ENCODE results near the gene SMAD4. TPM values are rescaled to one million over a fixed set of nuclear protein-coding genes. Genes with fewer than 3 reads are reported as not detected.

Gene SMAD4
- total RNA-seq, 1 donor from 2014 or later: 121 TPM

DNA sequence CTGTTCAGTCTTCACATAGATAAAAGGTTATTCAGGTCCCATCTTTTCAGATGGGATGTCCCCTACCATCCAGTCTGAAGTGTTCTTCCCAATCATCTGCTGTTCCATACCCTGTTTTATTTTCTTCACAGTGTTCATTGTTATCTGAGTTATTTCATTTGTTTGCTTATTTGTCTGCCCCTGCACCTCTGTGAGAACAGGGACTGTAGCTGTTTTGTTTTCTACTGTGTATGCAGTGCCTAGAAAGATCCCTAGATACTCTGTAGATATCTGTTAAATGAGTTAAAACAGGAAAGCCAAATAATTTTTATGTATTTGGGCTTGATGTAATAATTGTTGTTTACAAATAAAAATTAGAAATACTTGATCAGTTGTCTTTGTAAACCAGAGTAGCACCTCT lies 34.2 kb downstream of the SMAD4 start:
- no peaks in the 10 kb centered on the region for H3K4me1 Mint-ChIP-seq (ENCODE audit: low read depth, unreplicated experiment)
- H3K36me3 Mint-ChIP-seq (ENCODE audit: unreplicated experiment): peaks cover 4% of the 10 kb centered on the region
- no peak for DNase-seq
- H3K9me3 Mint-ChIP-seq (ENCODE audit: unreplicated experiment): peaks cover 2% of the 10 kb centered on the region
- no peak overlapping the region for H3K27ac Mint-ChIP-seq (ENCODE audit: unreplicated experiment)
- no peaks in the 10 kb centered on the region for H3K27me3 Mint-ChIP-seq (ENCODE audit: unreplicated experiment)
- TF ChIP-seq, protein P1, sequence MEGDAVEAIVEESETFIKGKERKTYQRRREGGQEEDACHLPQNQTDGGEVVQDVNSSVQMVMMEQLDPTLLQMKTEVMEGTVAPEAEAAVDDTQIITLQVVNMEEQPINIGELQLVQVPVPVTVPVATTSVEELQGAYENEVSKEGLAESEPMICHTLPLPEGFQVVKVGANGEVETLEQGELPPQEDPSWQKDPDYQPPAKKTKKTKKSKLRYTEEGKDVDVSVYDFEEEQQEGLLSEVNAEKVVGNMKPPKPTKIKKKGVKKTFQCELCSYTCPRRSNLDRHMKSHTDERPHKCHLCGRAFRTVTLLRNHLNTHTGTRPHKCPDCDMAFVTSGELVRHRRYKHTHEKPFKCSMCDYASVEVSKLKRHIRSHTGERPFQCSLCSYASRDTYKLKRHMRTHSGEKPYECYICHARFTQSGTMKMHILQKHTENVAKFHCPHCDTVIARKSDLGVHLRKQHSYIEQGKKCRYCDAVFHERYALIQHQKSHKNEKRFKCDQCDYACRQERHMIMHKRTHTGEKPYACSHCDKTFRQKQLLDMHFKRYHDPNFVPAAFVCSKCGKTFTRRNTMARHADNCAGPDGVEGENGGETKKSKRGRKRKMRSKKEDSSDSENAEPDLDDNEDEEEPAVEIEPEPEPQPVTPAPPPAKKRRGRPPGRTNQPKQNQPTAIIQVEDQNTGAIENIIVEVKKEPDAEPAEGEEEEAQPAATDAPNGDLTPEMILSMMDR (IDR thresholded peaks at IDR 0.05; ENCODE audit: partially characterized antibody, unreplicated experiment): no peak
- no peak overlapping the region for H3K4me3 Mint-ChIP-seq (ENCODE audit: unreplicated experiment)

DNA sequence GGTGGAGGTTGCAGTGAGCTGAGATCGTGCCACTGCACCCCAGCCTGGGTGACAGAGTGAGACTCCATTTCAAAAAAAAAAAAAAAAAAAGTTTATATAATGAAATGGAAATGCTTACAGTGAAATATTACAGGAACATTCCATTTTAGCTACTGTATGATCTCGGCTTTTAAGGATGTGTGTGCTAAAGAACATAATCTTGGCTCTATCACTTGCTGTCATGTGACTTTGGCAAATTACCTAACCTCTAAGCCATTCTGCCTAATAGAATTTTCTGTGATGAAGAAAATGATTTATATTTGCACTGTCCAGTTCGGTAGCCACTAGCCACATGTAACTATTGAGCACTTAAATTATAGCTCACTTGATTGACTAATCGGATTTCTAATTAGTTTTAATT lies 36.3 kb downstream of the SMAD4 start:
- Mint-ChIP-seq H3K27ac (ENCODE audit: unreplicated experiment) (no peak overlapping the region), H3K4me3 (ENCODE audit: unreplicated experiment) (no peak overlapping the region), H3K9me3 (ENCODE audit: unreplicated experiment) (peaks cover 2% of the 10 kb centered on the region), H3K27me3 (ENCODE audit: unreplicated experiment) (no peaks in the 10 kb centered on the region), H3K36me3 (ENCODE audit: unreplicated experiment) (peaks cover 2% of the 10 kb centered on the region), H3K4me1 (ENCODE audit: low read depth, unreplicated experiment) (no peaks in the 10 kb centered on the region)
- TF ChIP-seq, protein P1 (IDR thresholded peaks at IDR 0.05; ENCODE audit: partially characterized antibody, unreplicated experiment): no peak
- no peak for DNase-seq

DNA sequence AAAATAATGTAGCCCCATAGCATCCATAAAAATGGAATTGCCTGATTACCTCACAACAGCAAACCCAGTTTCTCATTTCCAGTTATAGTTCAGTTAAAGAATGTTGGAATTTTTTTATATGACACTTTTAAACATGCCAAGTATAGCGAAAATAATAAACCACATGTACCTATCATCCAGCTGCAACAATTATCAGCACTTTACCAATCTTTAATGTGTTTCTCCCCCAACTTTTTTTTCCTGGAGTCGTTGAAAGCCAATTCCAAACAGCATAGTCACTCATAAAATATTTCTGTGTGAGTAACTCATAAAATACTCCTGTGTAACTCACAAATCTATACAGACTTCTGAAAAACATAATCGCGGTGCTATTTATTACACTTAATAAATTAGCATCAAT lies 38.1 kb downstream of the SMAD4 start:
- Mint-ChIP-seq H3K36me3 (ENCODE audit: unreplicated experiment) (no peaks in the 10 kb centered on the region), H3K9me3 (ENCODE audit: unreplicated experiment) (no peaks in the 10 kb centered on the region), H3K27ac (ENCODE audit: unreplicated experiment) (no peak overlapping the region), H3K4me1 (ENCODE audit: low read depth, unreplicated experiment) (no peaks in the 10 kb centered on the region), H3K4me3 (ENCODE audit: unreplicated experiment) (no peak overlapping the region), H3K27me3 (ENCODE audit: unreplicated experiment) (no peaks in the 10 kb centered on the region)
- TF ChIP-seq, protein P1 (IDR thresholded peaks at IDR 0.05; ENCODE audit: partially characterized antibody, unreplicated experiment): no peak
- no peak for DNase-seq

DNA sequence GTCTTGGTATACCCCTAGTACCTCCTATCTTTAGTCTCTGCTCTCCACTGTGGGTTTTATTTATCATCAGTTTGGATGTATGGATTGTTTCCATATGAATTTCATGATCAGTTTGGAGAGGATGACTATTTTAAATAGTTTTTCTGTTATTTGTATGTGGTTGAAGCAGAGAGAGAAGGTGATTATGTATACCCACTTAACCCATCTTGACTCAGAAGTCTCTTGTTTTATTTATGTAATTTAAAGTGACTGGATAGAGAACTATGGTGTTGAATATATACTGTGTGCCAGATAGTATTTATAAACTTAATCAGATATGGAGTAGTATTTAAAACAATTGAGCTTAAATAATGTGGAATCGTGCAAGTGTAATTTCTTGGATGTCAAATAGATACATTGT lies 39.9 kb downstream of the SMAD4 start:
- Mint-ChIP-seq H3K27ac (ENCODE audit: unreplicated experiment) (no peak overlapping the region), H3K4me1 (ENCODE audit: low read depth, unreplicated experiment) (no peaks in the 10 kb centered on the region), H3K36me3 (ENCODE audit: unreplicated experiment) (no peaks in the 10 kb centered on the region), H3K4me3 (ENCODE audit: unreplicated experiment) (no peak overlapping the region), H3K9me3 (ENCODE audit: unreplicated experiment) (no peaks in the 10 kb centered on the region), H3K27me3 (ENCODE audit: unreplicated experiment) (no peaks in the 10 kb centered on the region)
- DNase-seq: no peak
- TF ChIP-seq, protein P1 (IDR thresholded peaks at IDR 0.05; ENCODE audit: partially characterized antibody, unreplicated experiment): no peak

DNA sequence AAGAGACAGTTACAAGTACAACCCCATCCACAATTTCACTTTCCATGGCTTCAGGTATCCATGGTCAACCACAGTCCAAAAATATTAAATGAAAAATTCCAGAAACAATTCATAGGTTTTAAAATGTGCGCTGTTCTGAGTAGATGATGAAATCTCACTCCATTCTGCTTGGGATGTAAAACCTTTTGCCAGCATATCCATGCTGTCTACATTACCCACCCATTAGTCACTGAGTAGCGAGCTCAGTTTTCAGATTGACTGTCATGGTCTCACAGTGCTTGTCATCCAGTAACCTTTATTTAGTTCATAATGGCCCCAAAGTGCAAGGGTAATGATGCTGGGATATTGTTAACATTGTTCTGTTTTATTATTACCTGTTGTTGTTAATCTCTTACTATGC lies 40.5 kb downstream of the SMAD4 start:
- no peak overlapping the region for H3K4me3 Mint-ChIP-seq (ENCODE audit: unreplicated experiment)
- H3K9me3 Mint-ChIP-seq (ENCODE audit: unreplicated experiment): no peaks in the 10 kb centered on the region
- H3K4me1 Mint-ChIP-seq (ENCODE audit: low read depth, unreplicated experiment): no peaks in the 10 kb centered on the region
- no peaks in the 10 kb centered on the region for H3K36me3 Mint-ChIP-seq (ENCODE audit: unreplicated experiment)
- H3K27me3 Mint-ChIP-seq (ENCODE audit: unreplicated experiment): no peaks in the 10 kb centered on the region
- TF ChIP-seq, protein P1 (IDR thresholded peaks at IDR 0.05; ENCODE audit: partially characterized antibody, unreplicated experiment): no peak
- no peak for DNase-seq
- H3K27ac Mint-ChIP-seq (ENCODE audit: unreplicated experiment): peak overlapping the region; percentile 50
